HG02798 (cell line): ENCODE measurements around the gene CDK18.

Experiments
- ATAC-seq: cut with Tn5 transposase; IDR thresholded peaks from one replicate; pipeline ENCODE4 v1.9.1; 2021; ENCODE audit warnings: mild to moderate bottlenecking; ENCODE audit not compliant: unreplicated experiment, poor library complexity

The CDK18 gene

DNA sequence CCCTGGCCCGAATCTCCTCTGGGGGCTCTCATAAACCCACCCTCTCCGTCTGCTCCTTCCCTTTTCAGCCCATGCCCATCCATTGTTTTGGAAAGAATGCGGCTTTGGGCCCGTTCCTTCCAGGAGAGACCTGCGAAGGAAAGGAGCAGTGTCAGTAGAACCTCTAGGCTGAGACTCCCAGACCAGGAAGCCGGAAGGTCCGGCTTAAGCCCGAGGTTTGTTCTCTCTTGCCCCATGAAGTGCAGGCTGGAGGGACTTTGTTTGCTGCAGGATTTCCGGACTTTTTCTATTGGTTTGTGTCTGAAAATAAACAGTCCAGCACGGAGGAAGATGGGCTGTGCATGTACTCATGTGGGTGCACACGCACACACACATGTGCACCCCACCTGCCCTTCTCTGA lies 77.6 kb downstream of the CDK18 start:
- ATAC-seq = no peak
